SK-N-SH treated with all-trans-retinoic acid at 6 μM for 48 hours (cell line): ENCODE data around the gene DNAJC1.

Experiments used
- ARNTL ChIP-seq: fragments of 450-650 bp; formaldehyde crosslinking; IDR thresholded peaks from 2 replicates; pipeline ENCODE4 v1.5.0; 2020; ENCODE audit warnings: low read depth, mild to moderate bottlenecking, moderate library complexity, borderline replicate concordance
- CSRNP3 ChIP-seq: fragments of 250-450 bp; sonication (Bioruptor Pico); IDR thresholded peaks from 2 replicates; pipeline ENCODE4 v1.5.1; 2021; ENCODE audit warnings: mild to moderate bottlenecking, moderate library complexity
- PATZ1 ChIP-seq: fragments of 250-450 bp; sonication (Bioruptor Pico); IDR thresholded peaks from 2 replicates; pipeline ENCODE4 v1.8.0; 2020; ENCODE audit warnings: mild to moderate bottlenecking, moderate library complexity, borderline replicate concordance
- RARB ChIP-seq: fragments of 250-450 bp; sonication (Bioruptor Pico); IDR thresholded peaks from 2 replicates; pipeline ENCODE4 v1.8.0; 2021; ENCODE audit warnings: mild to moderate bottlenecking, moderate library complexity
- TOX ChIP-seq: fragments of 250-450 bp; sonication (Bioruptor Pico); IDR thresholded peaks from 2 replicates; pipeline ENCODE4 v1.8.0; 2021; ENCODE audit warnings: mild to moderate bottlenecking, moderate library complexity, borderline replicate concordance

DNA sequence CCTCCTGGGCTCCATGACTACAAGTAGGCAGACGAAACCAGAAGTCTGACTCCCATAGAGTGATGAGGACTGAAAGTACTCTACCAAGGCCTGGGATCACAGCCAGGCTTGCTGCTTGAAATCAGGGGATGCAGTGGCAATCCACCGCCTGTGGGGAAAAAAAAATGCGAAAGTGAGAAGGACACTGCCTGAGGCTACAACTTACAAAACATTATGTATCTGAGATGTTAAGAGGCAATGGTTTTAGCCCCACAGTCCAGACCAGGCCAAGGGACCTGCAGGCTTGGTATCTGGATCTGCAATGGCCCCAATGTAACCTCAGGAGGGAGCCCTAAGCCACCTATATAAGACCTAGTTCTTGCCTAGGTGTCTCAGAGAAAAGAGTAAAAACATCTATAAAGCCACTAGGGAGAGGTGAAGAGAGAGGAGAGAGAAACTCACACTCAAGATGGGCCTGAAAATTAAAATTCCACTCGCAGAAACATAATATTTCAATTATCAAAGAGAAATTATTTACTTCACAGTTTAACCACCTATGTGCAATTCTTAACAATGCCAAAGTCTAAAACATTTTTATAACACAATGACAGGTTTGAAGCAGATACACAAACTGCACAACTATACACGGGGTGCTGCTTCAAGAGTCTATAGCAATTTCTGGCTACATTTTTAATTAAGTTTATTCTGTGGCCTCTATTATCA lies 13.9 kb downstream of the DNAJC1 start:
- no peak for TF ChIP-seq TOX (CRISPR knock-in tag)
- no peak for TF ChIP-seq PATZ1 (CRISPR knock-in tag)
- TF ChIP-seq CSRNP3 (CRISPR knock-in tag), result no peak
- TF ChIP-seq ARNTL (CRISPR knock-in tag), result no peak
- no peak for TF ChIP-seq RARB (CRISPR knock-in tag)
